SIG-M5 treated with dmso at 0.1 percent for 504 hours (cell line): ENCODE measurements around the gene MAP4.
"Not testable (repeated sequence)": the region's sequence is repeated elsewhere in the genome, so short reads cannot be mapped to it uniquely, and the experiment has no call there.

Experiments
- DNase-seq: peaks from one replicate; lab custom pipeline; 2025; ENCODE audit not compliant: unreplicated experiment; lab: John Stamatoyannopoulos, UW

Gene MAP4

DNA sequence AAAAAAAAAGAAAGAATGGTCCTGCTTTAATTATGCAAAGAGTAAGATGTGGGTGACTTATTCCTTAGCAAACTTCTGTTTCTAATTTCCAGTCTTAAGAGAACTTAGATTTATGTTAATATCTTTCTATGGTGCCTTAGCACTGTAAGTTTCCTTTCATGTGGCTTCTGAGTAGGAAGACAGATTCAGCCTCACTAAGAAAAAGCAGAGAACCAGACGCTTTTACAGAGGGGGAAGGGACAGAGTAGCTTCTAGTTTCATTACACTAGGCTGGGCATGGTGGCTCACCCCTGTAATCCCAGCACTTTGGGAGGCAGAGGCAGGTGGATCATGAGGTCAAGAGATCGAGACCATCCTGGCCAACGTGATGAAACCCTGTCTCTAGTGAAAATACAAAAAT lies 118.3 kb downstream of the MAP4 start:
- DNase-seq, result no peak

GRCh38 chr3:47896736-47897135 lies 119.5 kb downstream of the MAP4 start:
- DNase-seq, result no peak

DNA sequence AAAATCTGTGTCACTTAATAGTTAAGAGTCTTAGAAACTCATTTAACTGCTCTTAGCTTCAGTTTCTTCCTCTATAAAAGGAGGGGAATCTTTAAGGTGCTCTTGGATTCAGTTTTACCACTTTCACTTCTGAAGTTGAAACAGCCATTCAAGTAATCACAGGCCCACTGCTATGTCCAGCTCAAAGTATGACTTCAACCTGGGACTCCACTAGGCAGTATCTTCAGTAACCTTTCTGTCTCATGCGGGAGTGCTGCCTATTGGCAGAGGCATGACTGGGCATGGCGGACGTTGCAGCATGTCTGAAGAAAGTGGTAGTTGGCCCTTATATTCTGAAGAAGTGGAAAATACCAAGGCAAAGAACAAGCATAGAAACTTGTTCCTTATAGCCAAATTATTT lies 121.0 kb downstream of the MAP4 start:
- no peak for DNase-seq

- DNase-seq, result no peak
Measured at GRCh38 chr3:47892286-47893040, 123.8 kb downstream of the MAP4 start.

GRCh38 chr3:47891613-47892005 lies 124.6 kb downstream of the MAP4 start:
- no peak for DNase-seq

DNA sequence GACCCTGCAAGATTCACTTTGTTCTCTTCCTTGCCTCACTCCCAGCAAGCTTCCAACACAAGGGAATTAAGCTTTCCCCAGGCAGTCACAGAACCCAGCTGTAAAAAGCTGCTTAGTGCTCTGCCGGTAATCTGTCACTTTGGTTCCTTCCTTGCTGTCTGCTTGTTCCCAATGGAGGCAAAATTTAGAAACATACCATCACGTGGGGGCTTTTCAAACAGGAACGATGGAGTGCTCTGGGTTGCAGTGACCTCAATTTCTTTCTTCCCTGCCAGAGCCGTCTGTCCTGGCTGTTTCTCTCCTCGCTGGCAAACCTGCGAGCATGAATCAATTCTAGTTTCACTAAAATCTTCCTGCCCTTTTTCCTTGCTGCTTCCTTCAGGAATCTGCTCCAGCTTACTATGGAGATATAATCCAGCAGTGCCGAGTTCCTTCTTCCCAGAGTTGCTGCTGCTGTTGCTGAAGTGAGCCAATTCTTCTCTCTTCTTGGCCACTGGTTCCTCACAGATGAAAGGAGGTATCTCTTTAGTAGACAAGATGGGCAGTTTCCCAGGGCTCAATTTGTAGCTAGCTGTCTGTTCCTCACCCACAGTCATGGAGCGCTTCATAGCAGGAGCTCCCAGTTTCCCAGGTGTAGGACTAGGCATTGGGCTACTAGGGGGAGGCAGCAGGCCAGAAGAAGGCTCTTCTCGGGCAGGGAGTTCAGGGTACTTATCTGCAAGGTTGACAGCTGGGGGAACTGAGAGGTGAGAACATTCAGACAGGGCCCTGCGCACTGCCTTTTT lies 125.2 kb downstream of the MAP4 start:
- DNase-seq, result no peak

- no peak for DNase-seq
Measured at GRCh38 chr3:47890126-47890827, 125.9 kb downstream of the MAP4 start.

DNA sequence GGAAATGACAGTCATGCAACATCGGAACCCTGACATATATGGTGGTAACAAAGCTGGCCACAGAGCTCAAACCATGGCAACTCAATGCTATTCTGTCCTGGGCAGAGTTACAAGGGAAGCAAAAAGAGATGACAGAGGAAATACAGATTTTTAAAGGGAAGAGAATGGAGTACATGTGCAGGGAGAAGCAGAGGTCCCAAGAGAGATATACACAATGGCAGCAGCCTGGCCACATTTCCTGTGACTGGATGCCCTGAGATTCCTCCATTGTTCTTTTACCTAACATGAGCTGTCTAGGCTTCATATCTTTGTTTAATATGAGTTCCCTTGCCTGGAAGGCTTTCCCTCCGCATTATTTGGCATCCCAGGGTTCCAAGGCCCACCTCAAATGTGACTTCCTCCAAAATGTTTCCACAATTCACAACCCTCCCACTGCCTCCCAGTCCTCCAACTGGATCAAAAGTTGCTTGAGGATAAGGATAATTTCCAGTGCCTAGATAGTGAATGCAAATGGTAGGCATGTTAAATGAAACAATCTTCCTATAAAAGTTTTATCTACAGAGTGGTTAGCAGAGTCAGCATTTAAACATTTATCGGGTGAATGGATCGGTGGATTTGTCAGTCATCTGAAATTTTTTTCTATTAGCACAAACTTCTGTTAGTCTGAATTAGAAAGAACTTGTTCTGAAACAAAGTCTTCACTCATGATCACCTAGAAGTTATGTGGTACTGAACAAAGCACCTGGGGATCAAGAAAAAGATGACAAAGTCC lies 127.0 kb downstream of the MAP4 start:
- no peak for DNase-seq

DNA sequence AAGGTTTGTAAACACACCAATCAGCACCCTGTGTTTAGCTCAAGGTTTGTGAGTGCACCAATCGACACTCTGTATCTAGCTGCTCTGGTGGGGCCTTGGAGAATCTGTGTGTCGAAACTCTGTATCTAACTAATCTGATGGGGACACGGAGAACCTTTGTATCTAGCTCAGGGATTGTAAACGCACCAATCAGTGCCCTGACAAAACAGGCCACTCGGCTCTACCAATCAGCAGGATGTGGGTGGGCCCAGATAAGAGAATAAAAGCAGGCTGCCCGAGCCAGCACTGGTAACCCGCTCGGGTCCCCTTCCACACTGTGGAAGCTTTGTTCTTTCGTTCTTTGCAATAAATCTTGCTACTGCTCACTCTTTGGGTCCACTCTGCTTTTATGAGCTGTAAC lies 128.2 kb downstream of the MAP4 start:
- DNase-seq, result not testable (repeated sequence)

- no peak for DNase-seq
Measured at GRCh38 chr3:47885168-47885567, 131.0 kb downstream of the MAP4 start.

DNA sequence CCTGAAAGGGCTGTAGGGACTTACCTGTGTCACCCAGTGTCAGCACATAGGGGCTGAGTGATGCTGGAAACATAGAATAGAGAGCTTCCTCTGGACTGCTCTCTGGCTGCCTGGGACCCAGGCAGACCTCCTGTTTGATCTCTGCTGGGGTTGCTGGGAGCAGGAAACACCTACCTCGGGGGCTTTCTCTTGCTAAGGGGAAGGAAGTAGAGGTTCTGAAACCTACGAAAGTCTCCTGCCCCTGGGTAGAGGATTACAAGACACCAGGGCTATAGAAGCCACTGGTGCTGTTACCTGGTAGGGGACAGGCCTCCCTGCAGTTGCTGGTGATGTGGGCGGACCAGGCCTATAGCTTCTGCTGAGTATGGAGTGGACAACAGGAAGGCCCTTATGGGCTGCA lies 131.6 kb downstream of the MAP4 start:
- no peak for DNase-seq

DNA sequence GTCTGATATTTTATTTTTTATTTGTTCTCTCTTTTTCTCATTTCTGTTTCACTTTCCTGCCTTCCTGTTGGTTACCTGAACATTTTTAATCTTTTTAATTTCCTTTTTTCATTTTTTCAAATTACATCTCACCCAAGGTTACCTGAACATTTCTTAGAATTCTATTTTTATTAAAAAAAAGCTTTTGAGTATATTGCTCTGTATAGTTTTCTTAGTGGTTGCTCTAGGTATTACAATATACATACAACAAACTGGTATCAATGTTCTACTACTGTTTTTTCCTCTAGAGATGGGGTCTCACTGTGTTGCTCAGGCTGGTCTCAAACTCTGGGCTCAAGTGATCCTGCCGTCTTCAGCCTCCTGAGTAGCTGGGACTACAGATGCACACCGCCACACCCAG lies 133.9 kb downstream of the MAP4 start:
- no peak for DNase-seq

GRCh38 chr3:47877719-47878118 lies 138.5 kb downstream of the MAP4 start:
- DNase-seq, result no peak

DNA sequence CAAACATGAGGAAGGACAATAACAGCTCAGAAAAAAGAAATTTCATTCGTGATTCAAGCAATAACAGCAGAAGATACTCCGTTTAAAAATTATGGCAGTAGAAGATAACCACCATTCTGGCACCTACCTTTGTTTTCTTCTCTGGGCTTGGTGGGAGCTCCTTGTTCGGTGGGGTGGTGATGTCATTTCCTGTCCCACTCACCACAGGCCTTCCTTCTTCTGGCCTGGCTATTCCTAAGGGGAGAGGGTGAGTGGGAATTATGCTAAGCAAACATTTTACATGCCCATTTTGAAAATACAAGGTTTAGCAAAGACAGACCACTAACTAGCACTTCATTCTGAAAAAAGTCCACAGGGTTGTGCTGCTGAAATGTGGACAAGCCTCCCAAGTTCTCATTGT lies 138.9 kb downstream of the MAP4 start:
- DNase-seq, result no peak

DNA sequence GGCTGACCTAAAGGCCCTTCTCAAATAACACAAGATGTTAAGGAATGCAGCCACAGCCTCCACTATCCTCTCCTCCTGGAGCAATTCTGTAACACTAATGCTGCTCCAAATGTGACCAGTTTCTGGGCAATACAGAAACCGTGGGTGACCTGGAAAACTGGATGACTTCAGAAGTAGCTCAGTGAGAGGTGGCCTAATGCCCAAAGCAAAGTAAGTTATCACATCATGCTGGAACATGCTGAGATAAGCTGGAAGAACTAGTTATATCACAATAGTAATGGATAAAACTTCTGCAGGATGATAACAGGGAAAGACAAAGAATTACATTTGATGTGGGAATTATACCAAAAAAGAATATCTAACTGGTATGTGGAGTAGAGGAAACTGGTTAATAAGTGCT lies 141.3 kb downstream of the MAP4 start:
- DNase-seq, result no peak

GRCh38 chr3:47874438-47874837 lies 141.8 kb downstream of the MAP4 start:
- no peak for DNase-seq

DNA sequence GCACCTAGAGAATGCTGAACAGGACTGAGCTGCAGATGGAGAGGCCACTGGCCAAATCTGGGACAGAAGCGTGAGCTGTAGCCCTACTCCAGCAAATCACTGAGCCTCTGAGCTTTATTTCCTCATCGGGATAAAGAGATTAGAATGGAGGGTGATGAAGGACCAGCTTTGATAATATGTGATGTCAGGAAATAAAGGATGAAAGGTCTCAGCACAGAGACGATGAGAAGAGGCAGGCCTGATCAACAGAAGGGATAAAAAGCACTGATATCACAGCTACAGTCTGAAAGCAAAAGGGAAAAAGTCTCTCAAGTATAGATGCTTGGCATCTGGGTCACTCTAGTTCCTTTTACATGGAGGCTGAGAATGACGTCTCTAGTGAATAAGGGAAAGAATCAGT lies 143.3 kb downstream of the MAP4 start:
- no peak for DNase-seq

DNA sequence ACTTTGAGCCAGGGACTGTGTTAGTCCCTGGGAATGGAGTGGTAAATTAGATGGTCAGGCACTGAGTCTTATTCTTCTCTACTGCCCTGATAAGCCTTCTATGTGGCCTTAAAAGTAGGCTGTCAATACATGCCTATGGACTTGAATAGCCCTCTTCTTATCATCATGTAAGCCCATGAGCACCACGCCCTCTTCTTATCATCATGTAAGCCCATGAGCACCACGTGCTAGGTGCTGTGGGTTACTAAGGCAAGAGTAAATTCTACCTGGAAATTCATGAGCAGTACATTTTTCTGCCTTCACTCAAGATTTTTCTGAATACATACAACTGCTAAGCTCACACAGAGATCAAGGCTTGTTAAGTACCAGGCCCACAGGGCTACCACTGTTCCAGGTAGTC lies 144.8 kb downstream of the MAP4 start:
- DNase-seq, result no peak

- DNase-seq, result no peak
Measured at GRCh38 chr3:47870702-47871260, 145.4 kb downstream of the MAP4 start.

DNA sequence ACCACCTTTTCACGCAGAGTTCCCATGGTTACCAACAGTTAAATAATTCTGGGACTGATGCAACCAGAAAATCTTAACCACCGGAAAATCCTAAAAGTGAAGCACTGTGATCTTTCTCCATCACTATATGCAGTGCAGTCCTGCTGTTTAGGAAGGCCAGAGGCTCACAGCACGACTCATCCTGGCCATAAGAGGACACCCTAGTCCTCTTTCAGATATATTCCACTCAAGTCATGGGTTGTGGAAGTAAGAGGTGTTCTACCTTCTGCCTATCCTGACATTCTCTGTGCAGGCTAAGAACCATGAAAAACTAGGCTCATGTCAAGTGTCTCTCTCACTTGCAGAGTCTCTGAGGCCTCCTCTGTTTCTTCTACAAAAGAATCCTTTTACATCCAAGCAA lies 146.1 kb downstream of the MAP4 start:
- DNase-seq, result no peak

GRCh38 chr3:47868306-47868705 lies 147.9 kb downstream of the MAP4 start:
- no peak for DNase-seq
